T follicular helper cell (primary cell): ENCODE measurements around the gene EVC2.

Experiments
- DNase-seq: peaks from one replicate; pipeline ENCODE4 v3.0.0-alpha.2; 2020; ENCODE audit warnings: low read depth

EVC2 gene

GRCh38 chr4:5711479-5712184 is 3.3 kb upstream of the EVC2 start:
- no peak for DNase-seq

- DNase-seq: no peak
Observed at GRCh38 chr4:5710961-5711478, 2.7 kb upstream of the EVC2 start, which contains the start of gene EVC. EVC (plus strand) TSS chr4:5711201; CDS start chr4:5711381, 180 bp downstream.

GRCh38 chr4:5710065-5710960 is 2.0 kb upstream of the EVC2 start:
- no peak for DNase-seq

DNA sequence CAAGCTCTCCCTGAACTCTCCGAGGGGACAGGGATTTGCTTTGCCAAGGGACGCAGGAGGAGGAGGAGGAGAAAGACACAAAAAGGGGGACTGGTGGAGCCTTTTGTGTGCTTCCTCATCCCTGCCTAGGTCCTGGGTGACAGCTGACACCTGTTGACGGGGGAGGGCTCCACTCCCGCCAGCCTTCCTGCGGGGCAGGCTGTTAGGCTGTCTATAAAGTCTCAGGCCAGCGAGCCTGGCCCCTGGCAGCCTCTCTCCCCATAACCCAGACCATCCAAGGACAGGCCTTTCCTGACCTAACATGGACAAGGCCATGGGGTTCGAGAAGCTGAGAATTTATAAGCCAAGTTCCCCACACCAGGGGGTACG is 832 bp upstream of the EVC2 start:
- DNase-seq: no peak

DNA sequence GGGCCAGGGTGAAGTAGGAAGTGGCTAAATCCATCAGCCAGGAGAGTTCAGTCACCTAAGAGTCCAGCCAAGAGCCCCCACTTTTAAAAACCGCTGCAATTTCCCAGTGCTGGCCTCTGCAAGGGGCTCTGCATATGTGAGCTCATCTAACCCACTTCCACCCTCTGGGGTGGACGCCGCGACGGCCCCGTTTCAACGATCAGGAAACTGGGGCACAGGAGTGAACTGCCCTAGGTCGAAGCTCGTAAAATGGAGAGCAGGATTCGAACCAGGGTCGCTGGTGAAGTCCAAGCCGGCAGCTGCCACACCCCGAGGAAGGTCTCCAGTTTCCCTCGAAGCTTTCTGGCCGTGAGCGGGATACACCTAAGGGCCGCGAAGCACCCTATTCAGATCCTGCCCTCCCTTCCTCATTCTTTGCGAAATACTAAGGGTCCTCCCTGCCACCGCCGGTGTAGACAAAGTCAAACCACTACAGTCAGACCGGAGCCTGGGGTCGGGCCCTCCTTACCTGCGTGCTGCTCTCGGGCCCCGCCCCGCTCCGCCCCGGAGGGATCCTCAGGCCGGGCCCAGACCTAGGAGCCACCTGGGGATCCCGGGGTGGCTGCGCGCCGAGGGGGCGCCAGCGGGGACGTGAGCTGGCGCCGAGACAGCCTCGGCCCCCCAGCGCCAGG is 446 bp downstream of the EVC2 start:
- DNase-seq: no peak

- DNase-seq: no peak
Observed at GRCh38 chr4:5707366-5707765, 993 bp downstream of the EVC2 start.

DNA sequence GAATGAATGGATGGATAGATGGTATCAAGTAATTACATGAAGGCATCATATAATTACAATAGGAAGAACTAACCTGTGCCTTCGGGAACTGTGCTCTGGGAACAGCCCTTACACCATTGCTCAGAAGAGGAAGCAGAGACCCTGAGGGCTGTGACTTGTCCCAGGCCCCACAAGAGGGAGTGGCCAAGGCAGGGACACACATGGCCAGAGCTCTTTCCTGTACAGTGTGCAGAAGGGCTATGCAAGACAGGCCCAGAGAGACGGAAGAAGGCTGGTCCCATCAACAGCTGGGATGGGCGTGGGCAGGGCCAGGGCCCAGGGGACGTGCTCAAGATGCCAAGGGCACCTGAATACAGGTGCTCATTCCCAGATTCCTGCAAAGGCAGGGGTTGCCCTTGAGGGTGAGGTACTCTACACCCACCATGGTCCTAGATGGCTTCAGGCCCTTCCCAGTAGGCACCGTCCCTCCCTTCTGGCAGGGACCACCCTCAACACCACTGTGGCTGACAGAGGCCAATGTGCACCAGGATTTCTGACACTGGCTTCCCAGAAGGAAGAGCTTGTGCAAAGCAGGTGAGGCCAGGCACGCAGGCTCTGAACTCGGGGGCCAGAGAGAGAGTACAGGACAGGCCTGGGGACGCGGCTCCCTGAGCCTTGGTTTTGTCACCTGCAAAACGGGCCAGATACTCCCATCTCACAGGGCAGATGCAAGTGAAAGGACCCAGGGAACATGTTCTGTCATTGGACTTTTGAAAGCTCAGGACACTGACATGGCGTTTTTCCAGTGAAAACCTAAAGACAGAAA is 1.7 kb downstream of the EVC2 start:
- DNase-seq: no peak

DNA sequence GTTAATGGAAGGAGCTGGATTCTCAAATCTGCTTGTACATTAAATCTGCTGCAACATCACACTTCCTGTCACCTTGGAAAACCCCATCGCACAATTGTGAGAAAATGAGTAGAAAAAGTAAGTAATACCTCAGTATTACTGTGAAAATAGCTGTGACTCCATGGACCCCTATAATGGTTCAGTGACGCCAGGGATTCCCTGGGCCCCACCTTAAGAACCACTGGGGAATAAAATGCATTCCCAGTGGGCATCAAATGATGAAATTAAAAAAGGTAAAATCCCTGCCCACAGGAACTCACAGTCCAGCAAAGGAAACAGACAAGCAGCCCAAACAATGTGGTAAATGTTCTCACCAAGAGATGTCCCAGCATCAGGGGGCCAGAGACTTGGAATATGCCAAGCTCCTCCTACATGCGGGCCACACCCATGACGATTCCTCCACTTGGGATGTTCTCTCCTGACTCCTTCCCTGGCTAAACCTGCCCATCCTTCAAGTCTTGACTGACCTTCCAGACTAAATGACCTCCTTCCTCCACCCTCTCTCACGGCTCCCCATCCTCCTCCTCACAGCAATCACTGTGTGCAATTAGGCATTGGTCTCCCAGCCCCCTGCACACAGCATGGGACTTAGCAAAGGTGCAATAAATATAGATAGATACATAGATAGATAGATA is 2.6 kb downstream of the EVC2 start:
- DNase-seq: no peak

DNA sequence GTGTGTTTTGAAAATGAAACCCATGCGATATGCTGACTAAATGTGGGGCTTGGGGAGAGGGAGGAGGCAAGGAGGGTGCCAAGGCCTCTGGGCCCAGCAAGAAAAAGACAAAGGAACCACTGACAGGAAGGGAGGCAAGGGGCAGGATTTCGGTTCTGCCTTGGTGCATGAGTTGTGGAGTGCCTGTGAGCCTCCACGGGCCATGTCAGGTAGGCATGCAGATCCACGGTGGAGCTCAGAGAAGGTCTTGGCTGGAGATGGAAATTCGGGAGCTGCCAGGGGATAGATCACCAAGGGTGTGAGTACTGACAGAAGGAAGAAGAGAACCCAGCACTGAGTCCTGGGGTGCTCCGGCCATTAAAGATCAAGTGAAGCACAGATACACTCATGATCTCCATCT is 4.1 kb downstream of the EVC2 start:
- no peak for DNase-seq

- DNase-seq: no peak
Observed at GRCh38 chr4:5703831-5704230, 4.5 kb downstream of the EVC2 start.

GRCh38 chr4:5701971-5702370 is 6.4 kb downstream of the EVC2 start:
- DNase-seq: no peak

- no peak for DNase-seq
Observed at GRCh38 chr4:5700459-5700858, 7.9 kb downstream of the EVC2 start.

- no peak for DNase-seq
Observed at GRCh38 chr4:5696341-5696740, 12.0 kb downstream of the EVC2 start.

DNA sequence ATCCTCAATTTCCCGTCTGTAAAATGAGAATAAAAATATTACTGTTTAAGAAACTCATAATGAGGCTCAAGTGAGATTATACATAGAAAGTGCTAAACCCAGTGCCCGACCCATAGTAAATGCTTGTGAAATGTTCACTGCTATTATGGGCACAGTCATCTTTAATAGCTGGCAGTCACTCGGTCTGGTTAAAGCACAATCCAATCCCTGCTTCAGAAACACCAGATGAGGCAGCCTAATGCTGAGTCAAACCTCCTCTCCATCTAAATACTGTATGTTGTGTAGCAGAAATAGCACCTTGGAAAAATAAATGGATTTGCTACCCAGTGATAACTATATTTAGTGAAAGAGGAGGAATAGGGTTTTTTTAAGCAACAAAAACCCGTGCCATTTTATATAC is 14.5 kb downstream of the EVC2 start:
- no peak for DNase-seq

DNA sequence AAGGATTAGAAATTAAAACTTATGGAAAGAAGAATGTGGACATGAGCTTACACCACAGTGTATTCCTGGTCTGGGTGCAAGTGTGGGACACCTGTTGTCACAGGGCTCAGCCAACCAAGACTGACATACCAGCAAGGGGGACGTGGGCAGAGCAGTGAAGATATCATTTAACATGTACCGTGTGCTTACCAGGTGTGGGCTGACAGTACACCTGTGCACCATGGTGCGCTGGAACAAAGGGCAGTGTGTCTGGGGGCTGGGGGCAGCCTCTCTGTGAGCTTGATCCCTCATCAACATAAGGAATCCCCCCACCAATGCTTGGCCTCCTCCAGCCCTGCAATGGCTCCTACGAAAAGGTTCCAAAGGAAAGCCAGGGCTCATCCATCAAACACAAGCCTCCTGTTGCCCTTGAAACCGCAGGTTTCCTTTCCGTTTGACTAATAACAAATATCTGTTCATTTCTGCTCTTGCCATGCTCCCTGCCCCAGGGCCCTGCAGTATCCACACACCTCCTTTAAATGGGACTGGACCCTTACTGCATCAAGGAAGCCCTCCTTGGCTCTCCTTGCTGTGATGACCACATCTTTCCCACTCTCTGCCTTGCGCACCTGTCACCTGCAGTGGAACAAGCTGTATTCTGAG is 16.7 kb downstream of the EVC2 start:
- DNase-seq: no peak

DNA sequence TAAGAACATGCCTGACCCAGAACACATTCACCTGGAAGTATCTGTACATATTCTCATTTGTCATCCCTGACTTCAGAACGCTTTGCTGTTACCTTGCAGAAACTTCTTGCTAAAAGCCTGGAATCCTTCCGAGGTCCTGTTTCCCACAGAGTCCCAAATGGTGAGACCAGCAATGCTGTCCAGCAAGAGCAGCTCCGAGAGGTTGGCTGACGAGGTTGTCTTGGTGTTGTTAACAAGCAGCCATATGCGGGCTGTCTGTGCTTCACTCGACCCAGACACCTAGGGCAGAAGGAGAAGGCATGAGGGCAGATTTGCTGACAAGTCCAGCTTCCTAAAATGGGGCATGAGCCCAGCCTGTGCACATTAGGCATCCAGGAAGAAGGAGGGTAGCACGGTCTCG is 19.3 kb downstream of the EVC2 start:
- no peak for DNase-seq

- no peak for DNase-seq
Observed at GRCh38 chr4:5686338-5686737, 22.0 kb downstream of the EVC2 start.

DNA sequence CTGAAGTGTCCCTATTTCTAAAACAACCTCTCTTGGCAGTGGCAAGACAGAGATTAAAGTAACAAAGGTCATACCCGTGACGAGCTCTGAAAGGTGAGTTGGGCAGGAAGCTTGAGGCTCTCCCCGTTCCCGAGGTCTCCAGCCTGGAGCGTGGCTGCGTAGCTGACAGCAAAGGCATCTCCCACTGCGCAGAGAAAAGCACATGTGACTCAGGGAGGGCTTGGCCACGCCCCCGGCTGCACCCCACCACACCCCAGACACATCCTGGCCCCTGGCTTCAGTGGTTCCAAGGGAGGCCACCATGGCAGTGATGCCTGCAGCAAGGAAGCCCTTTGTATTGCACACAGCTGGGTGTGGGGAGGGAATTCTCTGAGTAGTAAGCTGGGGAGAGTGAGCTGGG is 23.1 kb downstream of the EVC2 start:
- no peak for DNase-seq

- DNase-seq: no peak
Observed at GRCh38 chr4:5683566-5683965, 24.8 kb downstream of the EVC2 start.

DNA sequence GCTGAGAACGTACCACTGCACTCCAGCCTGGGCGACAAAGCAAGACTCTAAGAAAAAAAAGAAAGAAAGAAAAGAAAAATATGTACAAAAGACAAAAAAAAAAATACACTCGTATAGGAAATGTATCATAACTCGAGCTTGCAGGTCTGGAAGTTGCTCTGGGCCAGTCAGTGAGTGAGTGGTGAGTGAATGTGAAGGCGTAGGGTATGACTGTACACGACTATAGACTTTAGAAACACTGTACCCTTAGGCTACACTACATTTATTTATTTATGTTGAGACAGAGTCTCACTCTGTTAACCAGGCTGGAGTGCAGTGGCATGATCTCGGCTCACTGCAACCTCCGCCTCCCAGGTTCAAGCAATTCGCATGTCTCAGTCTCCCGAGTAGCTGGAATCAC is 29.4 kb downstream of the EVC2 start:
- no peak for DNase-seq

DNA sequence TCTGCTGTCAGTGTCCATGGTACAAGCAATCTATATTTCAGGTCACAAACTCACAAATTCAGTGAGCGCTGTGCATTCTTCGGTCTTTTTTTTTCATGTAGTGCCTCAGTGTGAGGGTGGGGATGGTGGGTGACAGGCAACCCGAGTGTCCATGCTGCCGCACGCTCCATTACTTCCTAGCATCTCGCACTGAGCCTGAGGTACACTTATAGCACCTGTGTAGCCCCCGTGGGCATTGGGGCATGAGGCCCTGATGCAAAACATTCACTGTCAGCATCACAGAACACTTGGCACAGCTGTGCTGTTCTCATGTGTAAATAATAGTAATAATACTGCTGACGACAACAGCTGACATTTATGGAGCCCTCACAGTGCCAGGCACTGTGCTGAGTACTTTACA is 31.6 kb downstream of the EVC2 start:
- DNase-seq: no peak
